Measurements from ENCODE around the gene ARID5B. TPM values are rescaled to one million over a fixed set of nuclear protein-coding genes. Genes with fewer than 3 reads are reported as not detected.

ARID5B gene
- polyA plus RNA-seq, 3 donors: 1.00 to 2.5 (median 1.5) TPM

GRCh38 chr10:61965703-61966395 lies 64.3 kb downstream of the ARID5B start:
- Mint-ChIP-seq H3K9me3 (peaks cover 0 to 2% (median 0%) of the 10 kb centered on the region in 7 donors), H3K4me3 (no peak overlapping the region), H3K27me3 (ENCODE audit: low read depth in 3 of 3) (no peaks in the 10 kb centered on the region), H3K4me1 (peaks cover 24% of the 10 kb centered on the region), H3K27ac (peak overlapping the region in 6 of 7 donors; percentile 36 to 83 (median 60)), H3K36me3 (peaks cover 8 to 10% of the 10 kb centered on the region in 2 donors)
- peaks cover 0 to 4% of the 10 kb centered on the region in 2 donors for H3K9me3 ChIP-seq (replicated peaks in 1 of 2; ENCODE audit: control insufficient read depth in 1 of 2, insufficient read depth in 1 of 2, low read length in 2 of 2)
- TF ChIP-seq CTCF (IDR thresholded peaks at IDR 0.05): no peak
- H4K20me1 ChIP-seq (ENCODE audit: insufficient read depth, low read length): no peaks in the 10 kb centered on the region
- no peaks in the 10 kb centered on the region for H3K79me2 ChIP-seq (ENCODE audit: insufficient read depth, low read length)
- peak overlapping the region in 1 of 2 donors; percentile 79 for H3K27ac ChIP-seq (ENCODE audit: low read depth in 1 of 2, low read length in 2 of 2)
- H3K9ac ChIP-seq (ENCODE audit: insufficient read depth, low read length, poor library complexity, severe bottlenecking): no peak overlapping the region
- intact Hi-C loops (cut with micrococcal nuclease): no loop called here
- WGBS (ENCODE audit: insufficient coverage): no CpG with 5 or more reads among the region's 3 CpGs
- peaks cover 11 to 23% of the 10 kb centered on the region in 2 donors for H3K4me1 ChIP-seq (ENCODE audit: control insufficient read depth in 1 of 2, insufficient read depth in 2 of 2, low read length in 2 of 2)
- H2AFZ ChIP-seq (ENCODE audit: insufficient read depth, low read depth, low read length, poor library complexity, severe bottlenecking): peak overlapping the region; percentile 55
- peak overlapping the region; percentile 56 for H3K4me2 ChIP-seq (replicated peaks; ENCODE audit: extremely low read depth, low read length, poor library complexity, severe bottlenecking)
- H3K36me3 ChIP-seq (replicated peaks in 1 of 2; ENCODE audit: control insufficient read depth in 1 of 2, insufficient read depth in 2 of 2, low read length in 2 of 2): no peaks in the 10 kb centered on the region
- peak; percentile 27 to 60 (median 46) for DNase-seq
- H3K27me3 ChIP-seq (ENCODE audit: control insufficient read depth in 2 of 2, insufficient read depth in 2 of 2, low read length in 2 of 2): no peaks in the 10 kb centered on the region
- peak overlapping the region in 2 of 3 experiments; percentile 19 to 42 for H3K4me3 ChIP-seq (replicated peaks in 1 of 3; ENCODE audit: low read depth in 2 of 3, low read length in 3 of 3)

DNA sequence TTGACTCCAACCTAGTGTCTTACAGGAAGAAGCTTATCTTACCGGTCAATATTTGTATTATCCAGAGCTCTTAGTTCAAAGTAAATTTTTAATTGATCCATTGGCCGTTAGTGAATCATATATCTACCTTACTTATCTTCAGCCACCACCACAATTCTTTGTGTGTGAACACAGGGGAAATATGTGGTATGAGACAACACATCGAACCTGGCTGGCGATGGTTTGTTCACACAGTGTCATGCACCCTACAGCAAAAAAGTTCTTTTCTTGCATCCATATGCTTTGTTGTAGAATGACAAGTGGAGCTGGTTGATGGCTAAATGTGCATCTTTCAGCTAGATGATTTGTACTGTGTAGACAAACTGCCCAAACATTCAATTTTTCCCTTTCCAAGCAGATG lies 65.8 kb downstream of the ARID5B start:
- Histone ChIP-seq H4K20me1 (ENCODE audit: insufficient read depth, low read length) (no peaks in the 10 kb centered on the region), H3K27ac (ENCODE audit: low read depth in 1 of 2, low read length in 2 of 2) (no peak overlapping the region), H3K27me3 (ENCODE audit: control insufficient read depth in 2 of 2, insufficient read depth in 2 of 2, low read length in 2 of 2) (no peaks in the 10 kb centered on the region), H3K79me2 (ENCODE audit: insufficient read depth, low read length) (no peaks in the 10 kb centered on the region), H2AFZ (ENCODE audit: insufficient read depth, low read depth, low read length, poor library complexity, severe bottlenecking) (no peak overlapping the region), H3K4me1 (ENCODE audit: control insufficient read depth in 1 of 2, insufficient read depth in 2 of 2, low read length in 2 of 2) (peaks cover 4 to 13% of the 10 kb centered on the region in 2 donors), H3K36me3 (replicated peaks in 1 of 2; ENCODE audit: control insufficient read depth in 1 of 2, insufficient read depth in 2 of 2, low read length in 2 of 2) (no peaks in the 10 kb centered on the region), H3K9ac (ENCODE audit: insufficient read depth, low read length, poor library complexity, severe bottlenecking) (no peak overlapping the region), H3K9me3 (replicated peaks in 1 of 2; ENCODE audit: control insufficient read depth in 1 of 2, insufficient read depth in 1 of 2, low read length in 2 of 2) (no peaks in the 10 kb centered on the region), H3K4me2 (replicated peaks; ENCODE audit: extremely low read depth, low read length, poor library complexity, severe bottlenecking) (no peak overlapping the region), H3K4me3 (replicated peaks in 1 of 3; ENCODE audit: low read depth in 2 of 3, low read length in 3 of 3) (no peak overlapping the region)
- Mint-ChIP-seq H3K36me3 (peaks cover 8 to 10% of the 10 kb centered on the region in 2 donors), H3K27me3 (ENCODE audit: low read depth in 3 of 3) (no peaks in the 10 kb centered on the region), H3K4me1 (peaks cover 16% of the 10 kb centered on the region), H3K27ac (no peak overlapping the region), H3K4me3 (no peak overlapping the region), H3K9me3 (no peaks in the 10 kb centered on the region)
- TF ChIP-seq CTCF (IDR thresholded peaks at IDR 0.05): no peak
- no peak for DNase-seq
- intact Hi-C loops (cut with micrococcal nuclease): no loop called here
- no CpG with 5 or more reads among the region's 4 CpGs for WGBS (ENCODE audit: insufficient coverage)
